GM23248 (cell line): Measurements from ENCODE around the gene FAM83F. TPM values are rescaled to one million over a fixed set of nuclear protein-coding genes. Genes with fewer than 3 reads are reported as not detected.

Source experiments
- DNase-seq: peaks from one replicate; pipeline ENCODE4 v3.0.0-alpha.2; 2015
- H2AFZ ChIP-seq: fragments of 200-600 bp; sonication (generic); 2 replicates; pipeline ENCODE4 v1.6.1; 2016; ENCODE audit warnings: antibody characterized with exemption
- H3F3A ChIP-seq: fragments of 200-600 bp; sonication (generic); 2 replicates; pipeline ENCODE4 v1.6.1; 2016; ENCODE audit warnings: mild to moderate bottlenecking, antibody characterized with exemption, mixed run types; ENCODE audit not compliant: insufficient read depth
- H3K27ac ChIP-seq: fragments of 200-600 bp; sonication (generic); 2 replicates; pipeline ENCODE4 v1.5.1; 2016; ENCODE audit warnings: mild to moderate bottlenecking
- H3K27me3 ChIP-seq: fragments of 200-600 bp; sonication (generic); replicated peaks from 2 replicates; pipeline ENCODE4 v1.6.1; 2016; ENCODE audit warnings: mild to moderate bottlenecking; ENCODE audit not compliant: insufficient read depth
- H3K36me3 ChIP-seq: fragments of 200-600 bp; sonication (generic); 2 replicates; pipeline ENCODE4 v1.6.1; 2016; ENCODE audit warnings: low read depth, mild to moderate bottlenecking
- H3K4me1 ChIP-seq: fragments of 200-600 bp; sonication (generic); 2 replicates; pipeline ENCODE4 v1.6.1; 2016; ENCODE audit warnings: mild to moderate bottlenecking; ENCODE audit not compliant: insufficient read depth
- H3K4me2 ChIP-seq: fragments of 200-600 bp; sonication (generic); one replicate; pipeline ENCODE4 v1.6.1; 2016; ENCODE audit warnings: mild to moderate bottlenecking; ENCODE audit not compliant: unreplicated experiment
- H3K4me3 ChIP-seq: fragments of 200-600 bp; sonication (generic); 2 replicates; pipeline ENCODE4 v1.5.1; 2016; ENCODE audit warnings: mild to moderate bottlenecking
- H3K79me2 ChIP-seq: fragments of 200-600 bp; sonication (generic); 2 replicates; pipeline ENCODE4 v1.6.1; 2016; ENCODE audit warnings: mild to moderate bottlenecking; ENCODE audit not compliant: insufficient read depth
- H3K9ac ChIP-seq: fragments of 200-600 bp; sonication (generic); 2 replicates; pipeline ENCODE4 v1.6.1; 2016; ENCODE audit warnings: mild to moderate bottlenecking
- H3K9me2 ChIP-seq: fragments of 200-600 bp; sonication (generic); 2 replicates; pipeline ENCODE4 v1.6.1; 2016; ENCODE audit warnings: mixed run types, mild to moderate bottlenecking, moderate library complexity; ENCODE audit not compliant: insufficient read depth
- H3K9me3 ChIP-seq: fragments of 200-600 bp; sonication (generic); one replicate; pipeline ENCODE4 v1.6.1; 2017; ENCODE audit warnings: low read depth
- H4K20me1 ChIP-seq: fragments of 200-600 bp; sonication (generic); 2 replicates; pipeline ENCODE4 v1.6.0; 2016; ENCODE audit not compliant: insufficient read depth
- EZH2 ChIP-seq: fragments of 200-600 bp; sonication (generic); IDR thresholded peaks from 2 replicates; pipeline ENCODE4 v1.6.1; 2018; ENCODE audit warnings: antibody characterized with exemption, mild to moderate bottlenecking; ENCODE audit not compliant: insufficient read depth, poor library complexity, severe bottlenecking
- EZH2phosphoT487 ChIP-seq: fragments of 200-600 bp; sonication (generic); IDR thresholded peaks from 2 replicates; pipeline ENCODE4 v1.6.1; 2018; ENCODE audit warnings: antibody characterized with exemption, moderate library complexity, mild to moderate bottlenecking, low read depth; ENCODE audit not compliant: insufficient read depth
- WGBS, 2 experiments: methylation state at CpG; one replicate each; pipeline ENCODE4 v1.1.6; 2015 to 2017; ENCODE audit warnings: low lambda C conversion rate in 2 of 2, low coverage in 1 of 2; ENCODE audit errors: missing lambda C conversion rate in 2 of 2; 5-methylcytosine and 5-hydroxymethylcytosine counted together
- in situ Hi-C: fragments of 300-500 bp; cut with MboI; formaldehyde crosslinking; loops from 2 replicates; pipeline ENCODE4 v1.15.0; 2020
- polyA plus RNA-seq: library from polyadenylated mRNA; unstranded; fragments of >200 nt; fragmentation: Nextera tagmentation; extraction: Ambion mirVana; gene quantifications from 2 replicates; pipeline ENCODE4 v1.2.1, GENCODE V29; 2016
- total RNA-seq: library from RNA; depleted of rRNA; stranded (reverse); fragments of >200 nt; shearing (Covaris generic); gene quantifications from 2 replicates; pipeline ENCODE4 v1.2.3, GENCODE V29; 2014; rRNA removed

The FAM83F gene
- total and polyA plus RNA-seq, 2 experiments from 2014 or later = not detected

DNA sequence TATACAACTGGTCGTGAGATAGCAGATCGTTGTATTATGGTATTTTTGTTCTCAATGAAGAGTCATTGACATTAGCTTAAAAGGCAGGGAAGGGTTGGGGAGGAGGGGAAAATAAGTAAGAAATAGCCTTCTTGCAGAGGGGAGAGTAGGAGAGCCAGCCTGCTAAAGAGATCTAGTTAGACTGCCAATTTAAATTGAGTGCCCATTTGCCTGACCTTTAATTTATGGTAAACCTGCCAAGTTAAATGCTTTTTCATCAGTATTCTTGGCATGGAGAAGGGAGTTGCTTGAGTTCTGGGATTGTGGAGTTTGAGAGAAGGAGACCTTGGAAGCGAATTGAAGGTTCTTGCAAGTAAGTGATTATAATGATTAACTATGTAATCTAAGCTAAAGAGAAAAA is 89.0 kb downstream of the FAM83F start:
- no peak overlapping the region for H3K4me3 ChIP-seq
- no peaks in the 10 kb centered on the region for H3K36me3 ChIP-seq
- 83 to 88% methylated on average over 3 of the region's 3 CpGs for WGBS, 2 experiments
- no peaks in the 10 kb centered on the region for H3K9me2 ChIP-seq
- H3K27me3 ChIP-seq = no peaks in the 10 kb centered on the region
- peaks cover 5% of the 10 kb centered on the region; the same call in 1 of the 2 replicates for H4K20me1 ChIP-seq
- no peaks in the 10 kb centered on the region for H3F3A ChIP-seq
- in situ Hi-C loops = no loop called here
- H3K9ac ChIP-seq = no peak overlapping the region
- no peak overlapping the region for H3K4me2 ChIP-seq
- no peak overlapping the region for H3K27ac ChIP-seq
- H3K9me3 ChIP-seq = no peaks in the 10 kb centered on the region
- peaks cover 18% of the 10 kb centered on the region; the same call in 1 of the 2 replicates for H3K79me2 ChIP-seq
- H2AFZ ChIP-seq = no peak overlapping the region
- H3K4me1 ChIP-seq = no peaks in the 10 kb centered on the region
- TF ChIP-seq EZH2phosphoT487 (no peak), EZH2 (no peak)
- no peak for DNase-seq

DNA sequence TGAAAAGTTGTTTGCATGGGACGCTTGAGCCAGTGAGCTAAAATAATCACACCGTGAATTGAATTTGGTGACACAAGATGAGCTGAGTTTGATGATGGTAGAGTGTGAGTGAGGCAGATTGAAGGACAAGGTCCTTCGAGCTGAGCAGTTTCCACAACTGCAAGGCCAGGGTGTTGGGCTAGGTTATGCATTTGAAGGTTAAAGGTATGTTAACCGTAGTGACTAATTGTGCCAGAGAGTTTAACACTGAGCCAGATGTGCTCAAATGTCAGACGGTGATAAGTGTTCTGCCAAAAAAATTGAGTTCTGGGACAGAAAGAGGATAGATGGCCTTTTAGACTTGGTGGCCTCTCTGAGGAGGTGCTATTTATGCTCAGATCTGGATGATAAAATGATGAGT is 89.5 kb downstream of the FAM83F start:
- no peak overlapping the region for H2AFZ ChIP-seq
- no peak overlapping the region for H3K4me3 ChIP-seq
- in situ Hi-C loops = no loop called here
- H3K9me2 ChIP-seq = no peaks in the 10 kb centered on the region
- H3K27me3 ChIP-seq = no peaks in the 10 kb centered on the region
- peaks cover 5% of the 10 kb centered on the region; the same call in 1 of the 2 replicates for H4K20me1 ChIP-seq
- no peaks in the 10 kb centered on the region for H3F3A ChIP-seq
- peaks cover 18% of the 10 kb centered on the region; the same call in 1 of the 2 replicates for H3K79me2 ChIP-seq
- H3K9me3 ChIP-seq = no peaks in the 10 kb centered on the region
- TF ChIP-seq EZH2 = no peak
- TF ChIP-seq EZH2phosphoT487 = no peak
- H3K9ac ChIP-seq = no peak overlapping the region
- H3K36me3 ChIP-seq = no peaks in the 10 kb centered on the region
- DNase-seq = no peak
- 76 to 80% methylated on average over 5 of the region's 5 CpGs for WGBS, 2 experiments
- no peak overlapping the region for H3K4me2 ChIP-seq
- H3K27ac ChIP-seq = no peak overlapping the region
- H3K4me1 ChIP-seq = no peaks in the 10 kb centered on the region

DNA sequence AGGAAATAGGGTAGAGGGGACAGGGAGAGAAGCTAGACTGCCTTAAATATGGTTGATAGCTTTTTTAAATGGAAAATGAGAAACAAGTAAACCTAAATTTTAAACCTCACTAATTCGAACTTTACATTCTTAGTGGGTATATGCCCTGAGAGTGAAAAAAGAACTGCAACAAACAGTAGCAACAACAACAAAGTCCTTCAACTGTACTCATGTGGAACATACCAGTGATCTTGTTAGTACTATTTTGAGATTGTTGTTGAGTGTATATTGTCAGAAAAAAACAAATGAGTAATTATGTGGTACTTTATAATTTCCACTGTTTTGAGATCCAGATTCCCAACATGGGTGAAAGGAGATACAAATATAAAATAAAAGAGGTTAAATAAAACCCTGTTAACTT is 94.1 kb downstream of the FAM83F start:
- no peaks in the 10 kb centered on the region for H3K9me3 ChIP-seq
- H4K20me1 ChIP-seq = peaks cover 5% of the 10 kb centered on the region; the same call in 1 of the 2 replicates
- no peak overlapping the region for H3K9ac ChIP-seq
- in situ Hi-C loops = no loop called here
- no peaks in the 10 kb centered on the region for H3K4me1 ChIP-seq
- WGBS, 2 experiments = 93% methylated on average over 1 of the region's 1 CpG
- H3K36me3 ChIP-seq = no peaks in the 10 kb centered on the region
- H3K4me2 ChIP-seq = no peak overlapping the region
- no peak overlapping the region for H3K4me3 ChIP-seq
- no peaks in the 10 kb centered on the region for H3K9me2 ChIP-seq
- H2AFZ ChIP-seq = no peak overlapping the region
- no peak overlapping the region for H3K27ac ChIP-seq
- peaks cover 21% of the 10 kb centered on the region; the same call in 1 of the 2 replicates for H3K79me2 ChIP-seq
- H3F3A ChIP-seq = no peaks in the 10 kb centered on the region
- TF ChIP-seq EZH2phosphoT487 (no peak), EZH2 (no peak)
- no peak for DNase-seq
- H3K27me3 ChIP-seq = no peaks in the 10 kb centered on the region

Other genes starting within 250 kb of the FAM83F start
- gene ENTHD1, start 101.2 kb upstream of the FAM83F start, total RNA-seq = not detected in 2 replicates
- gene ENTHD1, start 101.2 kb upstream of the FAM83F start, polyA plus RNA-seq = not detected in 2 replicates
- gene GRAP2, start 93.9 kb upstream of the FAM83F start, total RNA-seq = not detected in 2 replicates
- gene GRAP2, start 93.9 kb upstream of the FAM83F start, polyA plus RNA-seq = not detected in 2 replicates
- gene TMA7B, start 34.6 kb upstream of the FAM83F start, total RNA-seq = not detected in 2 replicates
- not detected in 2 replicates for gene TMA7B, start 34.6 kb upstream of the FAM83F start, polyA plus RNA-seq
- 14.1 and 53.5 TPM in 2 replicates for gene TNRC6B, start 183.0 kb downstream of the FAM83F start, total RNA-seq
- 21.0 and 21.1 TPM in 2 replicates for gene TNRC6B, start 183.0 kb downstream of the FAM83F start, polyA plus RNA-seq